Liver (tissue), 9 donors: ENCODE data around the gene CACNG4. TPM values are rescaled to one million over a fixed set of nuclear protein-coding genes. Genes with fewer than 3 reads are reported as not detected.

Experiments
- DNase-seq: peaks from one replicate; pipeline ENCODE4 v3.0.0-alpha.2; 2017; ENCODE audit warnings: low spot score
- H3K27ac ChIP-seq, 2 donors: one replicate each; pipeline ENCODE4 v1.7.0; 2013; ENCODE audit warnings: inconsistent platforms in 2 of 2, low read length in 2 of 2, control low read depth in 1 of 2, low read depth in 1 of 2, mild to moderate bottlenecking in 1 of 2
- H3K27me3 ChIP-seq, 4 donors: one replicate each; pipeline versions ENCODE4 v1.6.1 to v1.7.0; 2013; ENCODE audit warnings: low read length in 3 of 4, inconsistent platforms in 1 of 4, mild to moderate bottlenecking in 1 of 4, moderate library complexity in 1 of 4; ENCODE audit not compliant: control insufficient read depth in 4 of 4, insufficient read depth in 4 of 4
- H3K36me3 ChIP-seq, 4 donors: one replicate each; pipeline versions ENCODE4 v1.6.1 to v1.7.0; 2013; ENCODE audit warnings: low read length in 3 of 4, mild to moderate bottlenecking in 3 of 4, low read depth in 1 of 4, moderate library complexity in 1 of 4; ENCODE audit not compliant: control insufficient read depth in 4 of 4, insufficient read depth in 3 of 4
- H3K4me1 ChIP-seq, 4 donors: one replicate each; pipeline versions ENCODE4 v1.6.1 to v1.7.0; 2013; ENCODE audit warnings: low read length in 3 of 4, mild to moderate bottlenecking in 3 of 4, moderate library complexity in 1 of 4; ENCODE audit not compliant: control insufficient read depth in 4 of 4, insufficient read depth in 4 of 4
- H3K4me3 ChIP-seq, 3 donors: one replicate each; pipeline versions ENCODE4 v1.6.1 to v1.7.0; 2013; ENCODE audit warnings: low read length in 3 of 3, control low read depth in 1 of 3, low read depth in 1 of 3, mild to moderate bottlenecking in 1 of 3
- H3K9ac ChIP-seq, 2 donors: one replicate each; pipeline ENCODE4 v1.7.0; 2013; ENCODE audit warnings: low read length in 2 of 2, mild to moderate bottlenecking in 2 of 2, moderate library complexity in 2 of 2, control low read depth in 1 of 2, low read depth in 1 of 2
- H3K9me3 ChIP-seq, 4 donors: one replicate each; pipeline versions ENCODE4 v1.6.1 to v1.7.0; 2013; ENCODE audit warnings: low read length in 3 of 4; ENCODE audit not compliant: control insufficient read depth in 4 of 4
- EGR1 ChIP-seq, 2 donors: IDR thresholded peaks; 2 replicates each; pipeline ENCODE4 v1.6.1; 2016 to 2018; ENCODE audit warnings: antibody characterized with exemption in 2 of 2, low read depth in 2 of 2
- FOXA1 ChIP-seq: IDR thresholded peaks from 2 replicates; pipeline ENCODE4 v1.6.1; 2016; ENCODE audit warnings: antibody characterized with exemption
- FOXA2 ChIP-seq: IDR thresholded peaks from 2 replicates; pipeline ENCODE4 v1.6.1; 2016; ENCODE audit warnings: antibody characterized with exemption
- GABPA ChIP-seq, 2 donors: IDR thresholded peaks in 1 of 2; conservative IDR thresholded peaks in 1 of 2; 2 replicates each; pipeline ENCODE4 v1.6.1; 2016; ENCODE audit warnings: antibody characterized with exemption in 2 of 2, mild to moderate bottlenecking in 1 of 2, moderate library complexity in 1 of 2
- HNF4A ChIP-seq, 2 donors: conservative IDR thresholded peaks; 2 replicates each; pipeline ENCODE4 v1.6.1; 2016; ENCODE audit warnings: antibody characterized with exemption in 2 of 2, mild to moderate bottlenecking in 2 of 2
- HNF4G ChIP-seq: IDR thresholded peaks from 2 replicates; pipeline ENCODE4 v1.6.1; 2016; ENCODE audit warnings: antibody characterized with exemption
- NR2F2 ChIP-seq: IDR thresholded peaks from 2 replicates; pipeline ENCODE4 v1.6.1; 2016; ENCODE audit warnings: antibody characterized with exemption
- RAD21 ChIP-seq, 2 donors: IDR thresholded peaks; 2 replicates each; pipeline ENCODE4 v1.6.1; 2016; ENCODE audit warnings: antibody characterized with exemption in 2 of 2, mild to moderate bottlenecking in 2 of 2
- RXRA ChIP-seq, 2 donors: IDR thresholded peaks; 2 replicates each; pipeline ENCODE4 v1.6.1; 2017 to 2018; ENCODE audit warnings: antibody characterized with exemption in 2 of 2, mild to moderate bottlenecking in 1 of 2
- SP1 ChIP-seq: IDR thresholded peaks from 2 replicates; pipeline ENCODE4 v1.6.1; 2018; ENCODE audit warnings: antibody characterized with exemption, mild to moderate bottlenecking
- TAF1 ChIP-seq: conservative IDR thresholded peaks from 2 replicates; pipeline ENCODE4 v1.6.1; 2016; ENCODE audit warnings: antibody characterized with exemption, mild to moderate bottlenecking
- YY1 ChIP-seq: IDR thresholded peaks from 2 replicates; pipeline ENCODE4 v1.6.1; 2016; ENCODE audit warnings: antibody characterized with exemption, mild to moderate bottlenecking
- ZBTB33 ChIP-seq: IDR thresholded peaks from 2 replicates; pipeline ENCODE4 v1.6.1; 2016; ENCODE audit warnings: antibody characterized with exemption
- WGBS: extraction: QIAGEN DNeasy Blood & Tissue Kit; methylation state at CpG from one replicate; pipeline ENCODE4 v1.1.7; 2013; 5-methylcytosine and 5-hydroxymethylcytosine counted together
- polyA plus RNA-seq, 2 donors: library from polyadenylated mRNA; stranded (reverse) in 1 of 2; unstranded in 1 of 2; fragments of 200-250 nt in 1 of 2; fragments of >200 nt in 1 of 2; fragmentation: Nextera tagmentation in 1 of 2; extraction: Ambion mirVana in 1 of 2; gene quantifications; one replicate each; pipeline versions ENCODE4 v1.2.1 to v1.2.3, GENCODE V29; 2013 to 2015
- total RNA-seq, 2 donors: library from RNA; depleted of rRNA; stranded (reverse); fragments of >200 nt; gene quantifications; one replicate each; pipeline ENCODE4 v1.2.3, GENCODE V29; 2014
- TF ChIP-seq, protein P1 (sequence below): fragments of 150-350 bp; IDR thresholded peaks from 2 replicates; pipeline ENCODE4 v1.5.1; 2017; ENCODE audit warnings: improper control_type of control experiment, low read depth, low read length; ENCODE audit not compliant: missing input control
- TF ChIP-seq, protein P2 (sequence below): IDR thresholded peaks from 2 replicates; pipeline ENCODE4 v1.6.1; 2016; ENCODE audit warnings: antibody characterized with exemption
- TF ChIP-seq, protein P3 (sequence below): IDR thresholded peaks from 2 replicates; pipeline ENCODE4 v1.6.1; 2016; ENCODE audit warnings: antibody characterized with exemption, mild to moderate bottlenecking
- TF ChIP-seq, protein P4 (sequence below): IDR thresholded peaks from 2 replicates; pipeline ENCODE4 v1.6.1; 2016; ENCODE audit warnings: antibody characterized with exemption
- donor health status: healthy.
- donor health status: healthy.
- donor health status: healthy.
- donor health status: healthy.
- donor health status: healthy.

Gene CACNG4
- total and polyA plus RNA-seq, 4 donors: 0.02 to 0.09 (median 0.08) TPM; not detected in 1

GRCh38 chr17:67044016-67044772, 79.7 kb downstream of the CACNG4 start, which contains the start of gene CACNG1:
Gene CACNG1 (plus strand): TSS chr17:67044554. CDS start chr17:67044661, 107 bp downstream.
- WGBS: 93% methylated on average over 32 of the region's 32 CpGs
- no peak for DNase-seq
- TF ChIP-seq, protein P1, sequence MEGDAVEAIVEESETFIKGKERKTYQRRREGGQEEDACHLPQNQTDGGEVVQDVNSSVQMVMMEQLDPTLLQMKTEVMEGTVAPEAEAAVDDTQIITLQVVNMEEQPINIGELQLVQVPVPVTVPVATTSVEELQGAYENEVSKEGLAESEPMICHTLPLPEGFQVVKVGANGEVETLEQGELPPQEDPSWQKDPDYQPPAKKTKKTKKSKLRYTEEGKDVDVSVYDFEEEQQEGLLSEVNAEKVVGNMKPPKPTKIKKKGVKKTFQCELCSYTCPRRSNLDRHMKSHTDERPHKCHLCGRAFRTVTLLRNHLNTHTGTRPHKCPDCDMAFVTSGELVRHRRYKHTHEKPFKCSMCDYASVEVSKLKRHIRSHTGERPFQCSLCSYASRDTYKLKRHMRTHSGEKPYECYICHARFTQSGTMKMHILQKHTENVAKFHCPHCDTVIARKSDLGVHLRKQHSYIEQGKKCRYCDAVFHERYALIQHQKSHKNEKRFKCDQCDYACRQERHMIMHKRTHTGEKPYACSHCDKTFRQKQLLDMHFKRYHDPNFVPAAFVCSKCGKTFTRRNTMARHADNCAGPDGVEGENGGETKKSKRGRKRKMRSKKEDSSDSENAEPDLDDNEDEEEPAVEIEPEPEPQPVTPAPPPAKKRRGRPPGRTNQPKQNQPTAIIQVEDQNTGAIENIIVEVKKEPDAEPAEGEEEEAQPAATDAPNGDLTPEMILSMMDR: no peak
- TF ChIP-seq, protein P2, sequence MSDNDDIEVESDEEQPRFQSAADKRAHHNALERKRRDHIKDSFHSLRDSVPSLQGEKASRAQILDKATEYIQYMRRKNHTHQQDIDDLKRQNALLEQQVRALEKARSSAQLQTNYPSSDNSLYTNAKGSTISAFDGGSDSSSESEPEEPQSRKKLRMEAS: no peak
- TF ChIP-seq FOXA1 (no peak), RAD21 (IDR thresholded peaks at IDR 0.05) (no peak), FOXA2 (no peak), NR2F2 (no peak), EGR1 (IDR thresholded peaks at IDR 0.05; ENCODE audit: low read depth in 2 of 2) (no peak), RXRA (IDR thresholded peaks at IDR 0.05) (no peak), SP1 (no peak), TAF1 (no peak), ZBTB33 (no peak), YY1 (no peak), GABPA (IDR thresholded peaks at IDR 0.05 in 1 of 2, conservative IDR thresholded peaks at IDR 0.05 in 1 of 2) (no peak), HNF4A (conservative IDR thresholded peaks at IDR 0.05) (no peak), HNF4G (no peak)
- TF ChIP-seq, protein P3, sequence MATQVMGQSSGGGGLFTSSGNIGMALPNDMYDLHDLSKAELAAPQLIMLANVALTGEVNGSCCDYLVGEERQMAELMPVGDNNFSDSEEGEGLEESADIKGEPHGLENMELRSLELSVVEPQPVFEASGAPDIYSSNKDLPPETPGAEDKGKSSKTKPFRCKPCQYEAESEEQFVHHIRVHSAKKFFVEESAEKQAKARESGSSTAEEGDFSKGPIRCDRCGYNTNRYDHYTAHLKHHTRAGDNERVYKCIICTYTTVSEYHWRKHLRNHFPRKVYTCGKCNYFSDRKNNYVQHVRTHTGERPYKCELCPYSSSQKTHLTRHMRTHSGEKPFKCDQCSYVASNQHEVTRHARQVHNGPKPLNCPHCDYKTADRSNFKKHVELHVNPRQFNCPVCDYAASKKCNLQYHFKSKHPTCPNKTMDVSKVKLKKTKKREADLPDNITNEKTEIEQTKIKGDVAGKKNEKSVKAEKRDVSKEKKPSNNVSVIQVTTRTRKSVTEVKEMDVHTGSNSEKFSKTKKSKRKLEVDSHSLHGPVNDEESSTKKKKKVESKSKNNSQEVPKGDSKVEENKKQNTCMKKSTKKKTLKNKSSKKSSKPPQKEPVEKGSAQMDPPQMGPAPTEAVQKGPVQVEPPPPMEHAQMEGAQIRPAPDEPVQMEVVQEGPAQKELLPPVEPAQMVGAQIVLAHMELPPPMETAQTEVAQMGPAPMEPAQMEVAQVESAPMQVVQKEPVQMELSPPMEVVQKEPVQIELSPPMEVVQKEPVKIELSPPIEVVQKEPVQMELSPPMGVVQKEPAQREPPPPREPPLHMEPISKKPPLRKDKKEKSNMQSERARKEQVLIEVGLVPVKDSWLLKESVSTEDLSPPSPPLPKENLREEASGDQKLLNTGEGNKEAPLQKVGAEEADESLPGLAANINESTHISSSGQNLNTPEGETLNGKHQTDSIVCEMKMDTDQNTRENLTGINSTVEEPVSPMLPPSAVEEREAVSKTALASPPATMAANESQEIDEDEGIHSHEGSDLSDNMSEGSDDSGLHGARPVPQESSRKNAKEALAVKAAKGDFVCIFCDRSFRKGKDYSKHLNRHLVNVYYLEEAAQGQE: no peak
- TF ChIP-seq, protein P4, sequence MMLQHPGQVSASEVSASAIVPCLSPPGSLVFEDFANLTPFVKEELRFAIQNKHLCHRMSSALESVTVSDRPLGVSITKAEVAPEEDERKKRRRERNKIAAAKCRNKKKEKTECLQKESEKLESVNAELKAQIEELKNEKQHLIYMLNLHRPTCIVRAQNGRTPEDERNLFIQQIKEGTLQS: no peak
- Histone ChIP-seq H3K36me3 (no peaks in the 10 kb centered on the region), H3K9ac (no peak within 1 kb of the TSS), H3K9me3 (peaks cover 2 to 9% (median 3%) of the 10 kb centered on the region in 4 donors), H3K4me1 (no peaks in the 10 kb centered on the region), H3K4me3 (no peak within 1 kb of the TSS), H3K27ac (no peak within 1 kb of the TSS), H3K27me3 (no peaks in the 10 kb centered on the region)
